HuH-7 (cell line): Measurements from ENCODE around the gene SUSD1.
A peak's percentile ranks its signal among the peaks of the same experiment; 100 is the strongest.
"Not testable (repeated sequence)": the region's sequence is repeated elsewhere in the genome, so short reads cannot be mapped to it uniquely, and the experiment has no call there.

ENCODE experiments used
- DNase-seq: peaks from one replicate; pipeline ENCODE4 v3.0.0; 2011; ENCODE audit warnings: low spot score

SUSD1 gene

GRCh38 chr9:112094948-112095681 is 80.0 kb downstream of the SUSD1 start:
- DNase-seq, result no peak

- DNase-seq, result no peak
Measured at GRCh38 chr9:112094241-112094640, 80.9 kb downstream of the SUSD1 start.

GRCh38 chr9:112093870-112094216 is 81.3 kb downstream of the SUSD1 start:
- no peak for DNase-seq

DNA sequence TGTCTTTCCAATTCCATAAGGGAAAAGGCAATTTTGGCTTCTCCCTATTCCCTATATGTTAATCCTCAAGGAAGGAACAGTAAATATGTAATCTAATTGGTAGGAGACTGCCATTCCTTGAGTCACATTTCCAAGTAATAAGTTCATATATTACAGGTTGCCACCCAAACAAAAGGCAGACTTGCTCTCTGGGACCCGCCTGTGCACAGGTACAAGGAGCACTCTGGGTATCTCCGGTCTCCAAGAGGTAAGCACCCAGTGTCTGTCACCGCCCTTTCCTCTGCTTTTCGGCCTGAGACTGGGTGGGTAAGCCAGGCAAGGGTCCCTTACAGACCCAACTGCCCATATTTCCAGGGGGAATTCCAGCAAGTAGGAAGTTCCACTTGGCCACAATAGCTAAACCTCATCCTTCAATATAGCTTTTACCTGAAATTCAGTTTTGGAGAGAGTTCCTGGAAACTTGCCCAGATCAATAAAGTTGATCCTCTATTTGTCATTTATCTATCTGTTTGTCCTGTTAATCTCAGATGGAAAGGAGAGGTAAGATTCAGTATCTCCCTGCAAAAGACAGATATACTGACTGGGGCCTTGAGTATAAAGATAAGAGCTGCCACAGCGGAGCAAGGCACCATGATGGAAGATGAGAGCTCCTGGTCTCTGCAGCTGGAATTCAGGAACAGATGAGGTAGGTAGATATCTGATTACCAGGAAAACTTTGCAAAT is 81.8 kb downstream of the SUSD1 start:
- DNase-seq, result no peak

DNA sequence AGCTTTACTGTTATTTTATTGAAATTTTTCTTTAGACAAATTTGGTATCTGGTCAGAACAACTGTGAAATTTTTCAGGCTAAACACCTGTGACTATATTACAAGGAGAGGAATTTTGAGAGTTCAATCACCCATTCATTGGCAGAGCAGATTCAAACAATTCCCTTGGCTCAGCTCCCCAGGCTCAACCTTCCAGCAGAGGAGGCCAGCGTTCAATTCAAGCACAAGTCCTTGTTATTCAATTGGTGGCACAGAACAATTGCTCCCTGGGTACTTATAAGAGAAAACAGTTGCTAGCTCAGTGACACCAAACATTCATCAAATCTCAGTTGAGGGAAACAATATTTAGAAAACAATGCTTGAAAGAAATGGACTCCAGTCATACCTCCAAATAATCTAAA is 83.3 kb downstream of the SUSD1 start:
- no peak for DNase-seq

GRCh38 chr9:112087506-112087905 is 87.6 kb downstream of the SUSD1 start:
- DNase-seq, result no peak

- peak; percentile 21 for DNase-seq
Measured at GRCh38 chr9:112086627-112087026, 88.5 kb downstream of the SUSD1 start.

- no peak for DNase-seq
Measured at GRCh38 chr9:112084907-112085306, 90.2 kb downstream of the SUSD1 start.

DNA sequence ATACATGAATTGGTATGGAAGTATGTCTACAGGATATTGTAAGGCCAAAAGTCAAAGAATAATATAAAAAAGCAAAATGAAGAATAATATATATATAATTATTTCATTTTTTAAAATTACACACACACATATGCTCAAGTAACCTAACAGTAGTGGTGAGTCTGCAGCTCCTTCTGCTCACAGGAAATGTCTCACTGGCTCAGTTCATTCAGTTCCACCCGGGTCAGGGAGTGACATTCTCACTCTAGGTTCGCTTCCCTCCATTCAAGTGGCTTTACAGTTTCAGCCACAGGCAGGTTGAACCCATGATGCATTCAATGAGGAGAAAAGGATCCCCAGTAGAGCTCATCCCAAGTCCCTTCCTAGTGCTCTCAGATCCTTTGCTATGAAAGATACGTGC is 90.8 kb downstream of the SUSD1 start:
- no peak for DNase-seq

- no peak for DNase-seq
Measured at GRCh38 chr9:112081918-112082729, 93.0 kb downstream of the SUSD1 start.

GRCh38 chr9:112080831-112081542 is 94.1 kb downstream of the SUSD1 start:
- no peak for DNase-seq

DNA sequence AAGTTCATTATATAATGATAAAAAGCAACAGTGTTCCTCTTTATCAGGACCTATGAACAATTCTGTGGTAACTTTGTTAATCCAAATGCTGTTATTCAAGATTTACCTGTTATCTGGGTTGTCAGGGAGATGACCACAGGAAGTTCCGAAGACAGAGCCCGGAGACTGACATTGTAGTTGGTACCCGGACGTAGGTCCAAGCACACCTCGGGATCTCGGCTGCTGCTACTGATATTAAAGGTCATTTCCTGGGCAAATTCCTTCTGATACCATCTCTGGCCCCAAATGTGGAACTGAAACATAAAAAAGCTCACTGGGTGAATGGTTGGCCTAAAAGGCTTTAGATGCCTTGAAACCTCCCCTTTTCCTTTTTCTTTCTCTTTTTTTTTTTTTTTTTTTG is 96.7 kb downstream of the SUSD1 start:
- no peak for DNase-seq

- DNase-seq, result no peak
Measured at GRCh38 chr9:112076814-112077213, 98.3 kb downstream of the SUSD1 start.

GRCh38 chr9:112075009-112075378 is 100.1 kb downstream of the SUSD1 start:
- no peak for DNase-seq

- DNase-seq, result peak; percentile 46
Measured at GRCh38 chr9:112074250-112075008, 100.7 kb downstream of the SUSD1 start.

DNA sequence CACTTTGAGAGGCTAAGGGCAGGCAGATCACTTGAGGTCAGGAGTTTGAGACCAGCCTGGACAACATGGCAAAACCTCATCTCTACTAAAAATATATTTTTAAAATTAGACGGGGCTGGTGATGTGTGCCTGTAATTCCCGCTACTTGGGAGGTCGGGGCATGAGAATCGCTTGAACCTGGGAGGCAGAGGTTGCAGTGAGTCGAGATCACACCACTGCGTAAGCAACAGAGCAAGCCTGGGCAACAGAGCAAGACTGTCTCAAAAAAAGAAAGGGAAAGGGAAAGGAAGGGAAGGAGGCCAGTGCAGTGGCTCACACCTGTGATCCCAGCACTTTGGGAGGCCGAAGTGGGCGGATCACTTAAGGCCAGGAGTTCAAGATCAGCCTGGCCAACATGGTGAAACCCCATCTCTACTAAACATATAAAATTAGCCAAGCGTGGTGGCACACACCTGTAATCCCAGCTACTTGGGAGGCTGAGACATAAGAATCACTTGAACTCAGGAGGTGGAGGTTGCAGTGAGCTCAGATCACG is 101.4 kb downstream of the SUSD1 start:
- not testable (repeated sequence) for DNase-seq

DNA sequence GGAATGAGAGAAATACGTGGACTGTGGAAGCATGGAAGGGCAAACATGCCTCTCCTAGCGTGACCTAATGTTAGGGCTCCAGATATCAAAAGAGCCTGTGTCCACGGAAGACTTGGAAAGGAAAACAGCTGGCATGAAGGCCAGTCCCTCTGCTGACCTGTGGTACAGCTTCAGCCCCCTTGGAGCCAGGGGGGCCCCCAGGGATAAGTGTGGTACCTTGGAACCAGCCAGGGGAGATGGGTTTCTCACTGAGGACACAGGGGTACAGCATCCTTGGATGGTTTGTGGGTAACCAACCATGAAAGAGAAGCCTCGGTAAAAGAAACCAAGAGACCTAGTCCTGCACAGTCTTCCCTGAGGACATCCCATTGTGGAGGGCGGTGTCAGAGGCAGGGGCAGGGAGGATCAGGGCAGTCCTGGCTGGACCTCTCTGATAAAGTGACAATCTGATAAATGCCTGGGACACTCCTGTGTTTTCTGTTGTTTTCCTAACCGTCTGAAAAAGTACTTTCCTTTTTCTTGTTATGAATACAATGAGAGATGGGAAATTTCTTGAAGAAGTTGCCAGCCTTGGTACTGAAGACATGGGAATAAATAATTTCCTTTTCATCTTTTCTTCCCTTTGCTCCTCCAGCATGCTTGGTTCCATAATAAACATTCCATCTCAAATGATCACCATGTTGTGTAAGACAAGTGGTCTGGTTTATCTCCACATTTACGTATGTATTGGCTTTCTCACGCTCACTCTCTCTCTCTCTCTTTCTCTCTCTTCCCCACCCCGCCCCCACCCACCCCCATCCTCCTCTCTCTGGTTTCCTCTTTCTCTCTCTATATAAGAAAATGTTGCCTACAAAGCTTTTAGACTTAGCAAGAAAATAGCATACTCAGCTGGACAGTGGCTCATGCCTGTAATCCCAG is 102.1 kb downstream of the SUSD1 start:
- DNase-seq, result no peak

DNA sequence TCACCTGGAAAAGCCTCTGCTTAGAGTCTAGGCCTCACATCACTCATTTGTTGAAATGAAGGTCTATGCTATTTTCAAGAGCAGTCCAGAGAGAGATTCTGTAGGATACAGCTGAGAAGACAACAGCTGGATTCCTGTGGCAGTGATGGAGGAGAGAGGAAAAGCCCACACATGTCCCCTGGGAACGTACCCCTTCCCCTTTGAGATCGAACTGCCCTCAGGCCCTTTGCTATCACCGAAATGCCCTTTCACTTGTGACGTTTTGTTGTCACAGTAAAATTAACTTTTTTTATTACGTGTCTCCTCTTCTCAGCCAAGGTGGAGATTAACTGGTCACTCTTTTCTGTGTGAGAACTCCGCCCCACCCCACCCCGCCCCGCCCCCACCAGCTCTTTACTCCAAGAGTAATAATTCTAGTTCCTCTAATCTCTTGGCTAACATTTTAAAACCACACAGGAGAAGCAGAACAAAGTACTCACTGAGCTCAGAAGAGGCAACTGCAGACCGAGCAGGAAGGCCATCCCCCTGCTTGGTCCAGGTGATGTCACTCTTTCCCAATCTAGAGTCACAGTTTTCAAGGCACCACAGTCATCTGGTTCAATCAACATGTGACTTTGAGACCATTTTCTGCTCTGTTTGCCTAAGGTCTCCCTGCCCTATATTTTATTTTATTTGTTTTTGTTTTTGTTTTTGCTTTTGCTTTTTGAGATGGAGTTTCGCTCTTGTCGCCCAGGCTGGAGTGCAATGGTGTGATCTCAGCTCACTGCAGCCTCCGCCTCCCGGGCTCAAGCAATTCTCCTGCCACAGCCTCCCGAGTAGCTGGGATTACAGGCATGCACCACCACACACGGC is 105.6 kb downstream of the SUSD1 start:
- peak; percentile 39 for DNase-seq
